K562 (cell line): ENCODE measurements around the gene SLC38A10.

ENCODE experiments used
- CBX5 ChIP-seq: IDR thresholded peaks from 2 replicates; pipeline ENCODE4 v1.6.1; 2014; ENCODE audit warnings: low read depth, borderline replicate concordance
- CEBPB ChIP-seq: fragments of 450-650 bp; IDR thresholded peaks from 2 replicates; pipeline ENCODE4 v1.6.1; 2016; ENCODE audit warnings: missing genetic modification characterization, missing compliant biosample characterization
- CREB1 ChIP-seq, 2 experiments: sonication (generic) in 1 of 2; formaldehyde crosslinking in 1 of 2; IDR thresholded peaks; 2 replicates each; pipeline versions ENCODE4 v1.6.1 to v1.8.0; 2012 to 2022; ENCODE audit warnings: inconsistent platforms in 1 of 2, mild to moderate bottlenecking in 1 of 2, missing genetic modification reagents in 1 of 2, moderate library complexity in 1 of 2
- LARP7 ChIP-seq: fragments of 450-650 bp; IDR thresholded peaks from 2 replicates; pipeline ENCODE4 v1.6.1; 2016
- NCOR1 ChIP-seq: fragments of 450-650 bp; IDR thresholded peaks from 2 replicates; pipeline ENCODE4 v1.6.1; 2016; ENCODE audit warnings: mild to moderate bottlenecking, moderate library complexity
- RFX7 ChIP-seq: fragments of 250-450 bp; sonication (Bioruptor Pico); IDR thresholded peaks from 2 replicates; pipeline ENCODE4 v1.5.1; 2021; ENCODE audit warnings: mild to moderate bottlenecking
- SIN3A ChIP-seq, 2 experiments: fragments of 150-350 bp in 1 of 2; IDR thresholded peaks; 2 replicates each; pipeline ENCODE4 v1.6.1; 2011 to 2016; ENCODE audit warnings: borderline replicate concordance in 2 of 2, low read depth in 2 of 2, low read length in 2 of 2, mild to moderate bottlenecking in 2 of 2, moderate library complexity in 2 of 2; ENCODE audit not compliant: control insufficient read depth in 1 of 2
- TCF7 ChIP-seq: sonication (generic); IDR thresholded peaks from 2 replicates; pipeline ENCODE4 v1.6.1; 2016; ENCODE audit warnings: antibody characterized with exemption, borderline replicate concordance
- TEAD2 ChIP-seq: fragments of 450-650 bp; IDR thresholded peaks from 2 replicates; pipeline ENCODE4 v1.6.1; 2016; ENCODE audit warnings: missing genetic modification characterization, control low read depth, missing compliant biosample characterization
- XRCC5 ChIP-seq: fragments of 200-400 bp; formaldehyde crosslinking; IDR thresholded peaks from 2 replicates; pipeline ENCODE4 v1.6.1; 2017; ENCODE audit warnings: low read depth, mild to moderate bottlenecking, low read length
- TF ChIP-seq, protein P1 (sequence below): sonication (generic); formaldehyde crosslinking; IDR thresholded peaks from 2 replicates; pipeline ENCODE4 v1.8.0; 2022; ENCODE audit warnings: missing genetic modification reagents, mild to moderate bottlenecking, borderline replicate concordance
- TF ChIP-seq, protein P2 (sequence below): fragments of 250-450 bp; sonication (Bioruptor Pico); IDR thresholded peaks from 2 replicates; pipeline ENCODE4 v1.5.1; 2021; ENCODE audit warnings: mild to moderate bottlenecking
- TF ChIP-seq, protein P3 (sequence below), 3 experiments: IDR thresholded peaks in 2 of 3; conservative IDR thresholded peaks in 1 of 3; 2 replicates each; pipeline ENCODE4 v1.5.1; 2011 to 2012; ENCODE audit warnings: low read length in 3 of 3, mild to moderate bottlenecking in 3 of 3, control low read depth in 2 of 3, improper control_type of control experiment in 1 of 3, inconsistent platforms in 1 of 3, low read depth in 1 of 3, mixed read lengths in 1 of 3, moderate library complexity in 1 of 3; ENCODE audit not compliant: insufficient read depth in 2 of 3
- TF ChIP-seq, protein P4 (sequence below): fragments of 450-650 bp; IDR thresholded peaks from one replicate; pipeline ENCODE4 v1.6.1; 2018; ENCODE audit warnings: mild to moderate bottlenecking, moderate library complexity; ENCODE audit not compliant: partially characterized antibody

DNA sequence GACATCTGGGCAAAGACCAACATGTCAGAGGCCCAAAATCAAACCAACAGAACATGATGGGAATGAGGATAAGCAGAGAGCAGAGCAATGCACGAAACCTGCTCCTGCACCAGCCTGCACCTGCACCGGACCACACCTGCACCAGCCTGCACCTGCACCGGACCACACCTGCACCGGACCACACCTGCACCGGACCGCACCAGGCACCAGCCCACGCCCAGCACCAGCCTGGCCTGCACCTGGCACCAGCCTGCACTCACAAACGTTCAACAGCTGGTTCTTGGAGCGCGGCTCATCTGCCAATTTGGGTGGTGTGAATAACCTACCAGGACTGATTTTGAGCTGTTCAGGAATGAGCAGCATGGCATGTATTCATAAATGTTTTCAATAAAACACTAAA is 90.5 kb downstream of the SLC38A10 start:
- TF ChIP-seq XRCC5 (no peak), SIN3A (IDR thresholded peaks at IDR 0.05; ENCODE audit: borderline replicate concordance in 2 of 2, control insufficient read depth in 1 of 2, low read depth in 2 of 2, low read length in 2 of 2) (no peak), TCF7 (no peak), NCOR1 (no peak), LARP7 (no peak), CEBPB (tag) (no peak), CBX5 (no peak), RFX7 (CRISPR knock-in tag) (no peak), TEAD2 (tag) (no peak), CREB1 (IDR thresholded peaks at IDR 0.05) (no peak), CREB1 (CRISPR knock-in tag; IDR thresholded peaks at IDR 0.05) (no peak)
- TF ChIP-seq, protein P1, sequence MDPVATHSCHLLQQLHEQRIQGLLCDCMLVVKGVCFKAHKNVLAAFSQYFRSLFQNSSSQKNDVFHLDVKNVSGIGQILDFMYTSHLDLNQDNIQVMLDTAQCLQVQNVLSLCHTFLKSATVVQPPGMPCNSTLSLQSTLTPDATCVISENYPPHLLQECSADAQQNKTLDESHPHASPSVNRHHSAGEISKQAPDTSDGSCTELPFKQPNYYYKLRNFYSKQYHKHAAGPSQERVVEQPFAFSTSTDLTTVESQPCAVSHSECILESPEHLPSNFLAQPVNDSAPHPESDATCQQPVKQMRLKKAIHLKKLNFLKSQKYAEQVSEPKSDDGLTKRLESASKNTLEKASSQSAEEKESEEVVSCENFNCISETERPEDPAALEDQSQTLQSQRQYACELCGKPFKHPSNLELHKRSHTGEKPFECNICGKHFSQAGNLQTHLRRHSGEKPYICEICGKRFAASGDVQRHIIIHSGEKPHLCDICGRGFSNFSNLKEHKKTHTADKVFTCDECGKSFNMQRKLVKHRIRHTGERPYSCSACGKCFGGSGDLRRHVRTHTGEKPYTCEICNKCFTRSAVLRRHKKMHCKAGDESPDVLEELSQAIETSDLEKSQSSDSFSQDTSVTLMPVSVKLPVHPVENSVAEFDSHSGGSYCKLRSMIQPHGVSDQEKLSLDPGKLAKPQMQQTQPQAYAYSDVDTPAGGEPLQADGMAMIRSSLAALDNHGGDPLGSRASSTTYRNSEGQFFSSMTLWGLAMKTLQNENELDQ (CRISPR knock-in tag): no peak
- TF ChIP-seq, protein P2, sequence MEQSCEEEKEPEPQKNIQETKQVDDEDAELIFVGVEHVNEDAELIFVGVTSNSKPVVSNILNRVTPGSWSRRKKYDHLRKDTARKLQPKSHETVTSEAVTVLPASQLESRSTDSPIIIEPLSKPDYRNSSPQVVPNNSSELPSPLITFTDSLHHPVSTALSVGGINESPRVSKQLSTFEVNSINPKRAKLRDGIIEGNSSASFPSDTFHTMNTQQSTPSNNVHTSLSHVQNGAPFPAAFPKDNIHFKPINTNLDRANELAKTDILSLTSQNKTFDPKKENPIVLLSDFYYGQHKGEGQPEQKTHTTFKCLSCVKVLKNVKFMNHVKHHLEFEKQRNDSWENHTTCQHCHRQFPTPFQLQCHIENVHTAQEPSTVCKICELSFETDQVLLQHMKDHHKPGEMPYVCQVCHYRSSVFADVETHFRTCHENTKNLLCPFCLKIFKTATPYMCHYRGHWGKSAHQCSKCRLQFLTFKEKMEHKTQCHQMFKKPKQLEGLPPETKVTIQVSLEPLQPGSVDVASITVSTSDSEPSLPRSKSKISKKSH (CRISPR knock-in tag): no peak
- TF ChIP-seq, protein P3, sequence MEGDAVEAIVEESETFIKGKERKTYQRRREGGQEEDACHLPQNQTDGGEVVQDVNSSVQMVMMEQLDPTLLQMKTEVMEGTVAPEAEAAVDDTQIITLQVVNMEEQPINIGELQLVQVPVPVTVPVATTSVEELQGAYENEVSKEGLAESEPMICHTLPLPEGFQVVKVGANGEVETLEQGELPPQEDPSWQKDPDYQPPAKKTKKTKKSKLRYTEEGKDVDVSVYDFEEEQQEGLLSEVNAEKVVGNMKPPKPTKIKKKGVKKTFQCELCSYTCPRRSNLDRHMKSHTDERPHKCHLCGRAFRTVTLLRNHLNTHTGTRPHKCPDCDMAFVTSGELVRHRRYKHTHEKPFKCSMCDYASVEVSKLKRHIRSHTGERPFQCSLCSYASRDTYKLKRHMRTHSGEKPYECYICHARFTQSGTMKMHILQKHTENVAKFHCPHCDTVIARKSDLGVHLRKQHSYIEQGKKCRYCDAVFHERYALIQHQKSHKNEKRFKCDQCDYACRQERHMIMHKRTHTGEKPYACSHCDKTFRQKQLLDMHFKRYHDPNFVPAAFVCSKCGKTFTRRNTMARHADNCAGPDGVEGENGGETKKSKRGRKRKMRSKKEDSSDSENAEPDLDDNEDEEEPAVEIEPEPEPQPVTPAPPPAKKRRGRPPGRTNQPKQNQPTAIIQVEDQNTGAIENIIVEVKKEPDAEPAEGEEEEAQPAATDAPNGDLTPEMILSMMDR (IDR thresholded peaks at IDR 0.05 in 2 of 3, conservative IDR thresholded peaks at IDR 0.05 in 1 of 3; ENCODE audit: insufficient read depth in 2 of 3, low read depth in 1 of 3, low read length in 3 of 3): no peak
- TF ChIP-seq, protein P4, sequence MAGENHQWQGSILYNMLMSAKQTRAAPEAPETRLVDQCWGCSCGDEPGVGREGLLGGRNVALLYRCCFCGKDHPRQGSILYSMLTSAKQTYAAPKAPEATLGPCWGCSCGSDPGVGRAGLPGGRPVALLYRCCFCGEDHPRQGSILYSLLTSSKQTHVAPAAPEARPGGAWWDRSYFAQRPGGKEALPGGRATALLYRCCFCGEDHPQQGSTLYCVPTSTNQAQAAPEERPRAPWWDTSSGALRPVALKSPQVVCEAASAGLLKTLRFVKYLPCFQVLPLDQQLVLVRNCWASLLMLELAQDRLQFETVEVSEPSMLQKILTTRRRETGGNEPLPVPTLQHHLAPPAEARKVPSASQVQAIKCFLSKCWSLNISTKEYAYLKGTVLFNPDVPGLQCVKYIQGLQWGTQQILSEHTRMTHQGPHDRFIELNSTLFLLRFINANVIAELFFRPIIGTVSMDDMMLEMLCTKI: no peak
